Measurements from ENCODE around the gene DOCK3. TPM values are rescaled to one million over a fixed set of nuclear protein-coding genes. Genes with fewer than 3 reads are reported as not detected.

The DOCK3 gene
- total RNA-seq, 4 donors from 2014 or later: 0.33 to 5.3 (median 0.50) TPM

DNA sequence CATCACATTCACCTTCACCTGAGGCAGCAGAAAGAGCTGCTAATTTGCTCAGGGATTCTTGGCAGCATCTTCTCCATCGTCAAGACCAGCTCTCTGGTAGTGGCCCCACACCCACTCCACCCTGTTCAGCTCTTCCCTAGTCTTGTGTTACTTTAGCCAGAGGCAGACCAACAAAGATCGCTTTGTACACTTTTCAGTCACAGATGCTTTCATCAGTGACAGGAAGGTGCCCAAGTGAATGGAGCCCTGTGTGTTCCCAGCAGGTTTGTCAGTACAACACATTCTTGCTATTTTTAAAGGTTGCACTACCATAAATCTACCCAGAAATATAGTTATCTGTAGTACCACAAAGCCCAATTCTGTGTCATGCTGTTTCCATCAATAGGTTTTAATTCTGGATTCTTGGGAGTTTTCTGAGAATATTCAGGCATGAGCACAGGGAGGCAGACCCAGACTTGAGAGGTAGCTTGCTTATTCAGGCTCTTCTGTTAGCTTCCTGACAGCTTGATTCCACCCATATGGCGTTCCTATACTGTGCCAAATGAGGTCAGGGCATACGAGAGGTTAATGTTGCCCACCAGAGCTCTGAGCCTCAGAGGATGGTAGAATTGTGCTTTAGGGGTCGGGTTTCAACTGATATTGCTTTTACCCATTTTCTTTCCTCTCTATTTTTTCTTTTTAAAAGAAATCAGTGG, 600.5 kb downstream of the DOCK3 start:
- no peak for TF ChIP-seq CTCF (IDR thresholded peaks at IDR 0.05; ENCODE audit: low read depth)

DNA sequence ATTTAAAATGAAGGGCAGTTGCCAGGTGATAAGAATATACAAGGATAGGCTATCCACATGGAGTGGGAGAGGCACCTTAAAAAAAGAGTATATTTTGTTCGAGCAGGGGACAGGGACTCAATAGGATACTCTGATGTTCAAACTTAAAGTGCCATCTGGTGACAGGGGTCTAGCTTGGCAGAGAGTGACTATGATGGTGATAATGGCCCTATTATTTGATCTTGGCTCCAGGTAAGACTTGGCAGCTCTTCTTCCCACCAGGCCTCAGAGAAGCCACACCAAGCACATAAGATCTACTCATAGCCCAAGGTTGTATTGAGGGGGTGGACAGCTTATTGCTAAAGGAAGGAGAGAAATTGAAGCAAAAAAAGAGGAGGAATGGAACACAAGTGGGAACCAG, 601.3 kb downstream of the DOCK3 start:
- no peak for TF ChIP-seq CTCF (IDR thresholded peaks at IDR 0.05; ENCODE audit: low read depth)

GRCh38 chr3:51279448-51279847, 604.7 kb downstream of the DOCK3 start:
- no peak for TF ChIP-seq CTCF (IDR thresholded peaks at IDR 0.05; ENCODE audit: low read depth)

DNA sequence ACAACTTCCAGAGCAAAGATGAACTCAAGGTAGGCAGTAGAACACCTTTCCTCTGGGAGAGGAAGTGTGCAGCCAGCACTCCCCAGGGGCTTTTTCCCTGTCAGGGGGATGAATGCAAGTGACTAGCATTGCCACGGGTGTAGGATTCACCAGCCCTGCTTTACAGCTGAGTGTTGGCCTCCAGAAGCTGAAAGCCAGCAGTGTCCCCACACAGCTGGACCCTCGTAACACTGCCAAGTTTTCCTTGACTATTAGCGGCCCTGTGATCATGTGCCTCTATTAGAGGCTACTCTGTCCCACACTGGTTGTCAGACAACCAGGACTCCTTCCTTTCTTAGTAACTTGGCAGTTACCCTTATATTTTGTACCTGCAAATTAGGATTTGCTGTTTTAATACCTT, 605.4 kb downstream of the DOCK3 start:
- TF ChIP-seq CTCF (IDR thresholded peaks at IDR 0.05; ENCODE audit: low read depth): no peak

DNA sequence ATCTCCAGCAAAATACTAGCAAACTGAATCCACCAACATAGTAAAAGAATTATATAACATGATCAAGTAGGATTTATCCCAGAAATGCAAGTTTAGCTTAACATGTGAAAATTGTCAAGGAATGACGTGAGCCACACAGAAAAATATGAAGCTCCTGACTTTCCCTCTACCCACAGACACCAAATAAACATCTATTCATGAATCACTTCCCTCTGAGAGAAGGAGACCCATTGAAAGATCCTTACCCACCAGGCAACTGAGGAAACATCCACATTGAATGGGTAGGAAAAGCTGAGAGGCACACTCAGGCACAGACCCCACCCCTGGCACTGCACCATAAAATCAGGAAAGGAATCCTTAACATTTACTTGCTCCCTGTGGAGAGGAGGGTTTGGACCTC, 608.2 kb downstream of the DOCK3 start:
- TF ChIP-seq CTCF (IDR thresholded peaks at IDR 0.05; ENCODE audit: low read depth): no peak

DNA sequence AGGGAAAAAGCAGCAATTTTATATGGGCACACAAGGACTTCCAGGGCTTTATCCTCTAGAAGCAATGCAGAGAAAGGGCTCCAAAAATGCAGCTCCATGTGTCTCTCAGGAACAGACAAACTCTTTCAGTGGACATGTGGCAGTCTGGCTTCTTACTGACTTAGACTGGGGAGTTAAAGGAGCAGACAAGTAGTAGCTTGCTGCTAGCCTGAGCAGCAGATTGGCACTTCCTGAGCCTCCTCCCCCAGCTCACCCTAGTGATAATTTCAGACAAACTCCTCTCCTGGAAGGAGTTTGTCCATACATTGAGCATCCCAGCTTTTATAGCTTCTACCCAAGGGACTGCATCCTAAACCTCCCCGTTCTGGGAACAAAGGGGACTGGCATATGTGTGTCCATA, 608.7 kb downstream of the DOCK3 start:
- no peak for TF ChIP-seq CTCF (IDR thresholded peaks at IDR 0.05; ENCODE audit: low read depth)

DNA sequence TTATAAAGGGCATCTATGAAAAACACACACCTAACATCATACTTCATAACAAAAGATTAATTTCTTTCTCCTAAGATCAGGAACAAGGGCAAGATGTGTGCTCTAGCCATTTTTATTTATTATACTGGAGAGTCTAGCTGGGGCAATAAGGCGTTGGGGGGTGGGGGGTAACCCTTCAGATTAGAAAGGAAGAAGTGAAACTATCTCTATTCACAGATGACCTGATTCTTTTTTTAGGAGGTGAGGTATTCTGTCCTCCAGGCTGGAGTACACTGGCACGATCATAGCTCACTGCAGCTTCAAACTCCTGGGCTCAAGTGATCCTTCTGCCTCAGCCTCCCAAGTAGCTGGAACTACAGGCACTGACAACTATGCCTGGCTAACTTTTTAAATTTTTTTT, 620.9 kb downstream of the DOCK3 start:
- no peak for TF ChIP-seq CTCF (IDR thresholded peaks at IDR 0.05; ENCODE audit: low read depth)

All from subcutaneous adipose tissue (tissue), 4 donors.